ENCODE results near the gene ADCY5.
"Not testable (repeated sequence)": the region's sequence is repeated elsewhere in the genome, so short reads cannot be mapped to it uniquely, and the experiment has no call there.

ADCY5 gene

GRCh38 chr3:123281929-123282328, 167.0 kb downstream of the ADCY5 start:
- DNase-seq, result no peak

DNA sequence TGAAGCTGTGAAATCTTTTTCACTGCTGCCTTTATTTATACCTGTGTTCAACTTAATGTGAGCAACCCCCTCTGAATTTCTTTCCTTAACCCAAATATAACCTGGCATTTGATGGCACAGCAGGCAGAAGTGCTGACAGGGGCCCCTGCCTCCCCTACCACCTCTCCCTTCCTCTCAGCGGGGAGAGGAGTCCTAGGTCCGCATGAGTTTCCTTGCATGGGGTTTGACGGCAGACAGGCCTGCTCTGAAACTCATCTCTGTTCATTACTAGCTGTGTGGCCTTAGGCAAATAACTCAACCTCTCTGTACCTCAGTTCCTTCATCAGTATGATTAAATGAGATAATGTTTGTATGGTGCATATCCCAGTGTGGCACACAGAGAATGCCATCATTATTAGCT, 167.5 kb downstream of the ADCY5 start:
- DNase-seq, result no peak

- DNase-seq, result no peak
These were observed 169.8 kb downstream of the ADCY5 start for GRCh38 chr3:123279121-123279520.

DNA sequence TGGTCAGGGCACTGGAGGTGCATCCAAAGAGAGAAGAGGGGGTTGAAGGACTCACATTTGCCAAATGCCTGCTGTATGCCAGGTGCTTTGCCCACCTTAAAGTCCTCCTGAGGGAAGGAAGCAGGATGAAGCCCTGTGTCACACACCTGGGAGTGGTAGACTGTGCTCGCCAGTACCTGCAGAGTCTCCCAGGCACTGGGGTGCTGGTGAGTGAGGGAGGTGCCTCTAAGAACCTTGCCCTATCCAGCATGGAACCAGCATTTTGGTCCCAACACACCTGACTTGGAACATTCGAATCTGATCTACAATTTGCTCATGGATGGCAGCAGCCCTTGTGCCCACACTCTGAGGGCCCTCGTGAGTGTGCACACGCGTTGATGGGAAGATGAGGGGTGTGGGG, 170.4 kb downstream of the ADCY5 start:
- DNase-seq, result no peak

GRCh38 chr3:123277106-123277505, 171.8 kb downstream of the ADCY5 start:
- DNase-seq, result no peak

GRCh38 chr3:123276346-123277006, 172.4 kb downstream of the ADCY5 start:
- DNase-seq, result no peak

DNA sequence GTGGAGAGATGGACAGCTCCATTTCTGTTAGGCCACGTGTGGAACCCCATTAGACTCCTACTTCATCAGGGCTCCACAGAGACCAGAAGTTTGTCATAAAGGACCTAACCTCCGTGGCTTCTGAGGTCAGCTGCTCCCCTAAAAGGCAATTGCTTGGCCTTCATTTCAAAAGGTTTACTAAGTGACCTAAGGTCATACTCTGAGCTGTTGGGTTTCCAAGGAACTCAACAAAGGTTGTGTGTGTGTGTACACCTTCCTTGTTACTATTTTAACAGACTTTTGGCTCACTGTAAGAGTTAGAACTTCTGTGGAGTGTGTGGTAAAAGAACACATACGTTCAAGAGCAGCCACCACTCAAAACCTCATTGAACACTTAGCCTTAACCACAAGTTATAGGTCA, 173.2 kb downstream of the ADCY5 start:
- no peak for DNase-seq

GRCh38 chr3:123272547-123272946, 176.3 kb downstream of the ADCY5 start:
- no peak for DNase-seq

GRCh38 chr3:123271466-123272159, 177.3 kb downstream of the ADCY5 start:
- DNase-seq, result no peak

GRCh38 chr3:123270818-123271217, 178.1 kb downstream of the ADCY5 start:
- DNase-seq, result no peak

- DNase-seq, result no peak
These were observed 181.1 kb downstream of the ADCY5 start for GRCh38 chr3:123267821-123268220.

GRCh38 chr3:123263941-123264340, 184.9 kb downstream of the ADCY5 start:
- DNase-seq, result no peak

DNA sequence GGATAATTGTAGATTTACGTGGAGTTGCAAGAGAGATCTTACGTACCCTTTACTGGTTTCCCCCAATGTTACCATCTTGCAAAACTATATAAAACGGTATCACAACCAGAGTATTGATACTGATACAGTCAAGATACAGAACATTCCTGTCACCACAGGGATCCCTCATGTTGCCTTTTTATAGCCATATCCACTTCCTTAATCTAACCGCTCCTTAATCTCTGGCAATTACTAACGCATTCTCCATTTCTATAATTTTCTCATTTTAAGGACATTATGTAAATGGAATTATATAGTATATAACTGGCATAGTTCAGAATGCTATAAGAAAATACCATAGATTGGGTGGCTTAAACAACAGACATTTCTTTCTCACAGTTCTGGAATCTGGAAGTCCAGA, 186.0 kb downstream of the ADCY5 start:
- DNase-seq, result no peak

DNA sequence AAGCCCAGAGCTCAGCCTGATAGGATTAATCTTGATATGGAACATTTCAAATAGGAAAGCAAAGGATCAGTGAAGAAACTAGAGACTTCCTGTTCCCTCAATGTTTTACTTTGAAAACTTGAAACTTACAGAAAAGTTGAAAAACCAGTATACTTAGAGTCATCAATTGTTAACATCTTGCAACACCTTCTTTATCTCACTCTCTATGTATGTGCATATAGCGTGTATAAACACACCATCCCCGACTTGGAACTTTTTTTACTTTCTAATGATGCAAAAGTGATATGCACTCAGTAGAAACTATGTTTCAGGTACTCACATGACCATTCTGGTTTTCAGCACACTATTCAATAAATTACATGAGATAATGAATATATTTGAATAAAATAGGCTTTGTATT, 186.7 kb downstream of the ADCY5 start:
- no peak for DNase-seq

DNA sequence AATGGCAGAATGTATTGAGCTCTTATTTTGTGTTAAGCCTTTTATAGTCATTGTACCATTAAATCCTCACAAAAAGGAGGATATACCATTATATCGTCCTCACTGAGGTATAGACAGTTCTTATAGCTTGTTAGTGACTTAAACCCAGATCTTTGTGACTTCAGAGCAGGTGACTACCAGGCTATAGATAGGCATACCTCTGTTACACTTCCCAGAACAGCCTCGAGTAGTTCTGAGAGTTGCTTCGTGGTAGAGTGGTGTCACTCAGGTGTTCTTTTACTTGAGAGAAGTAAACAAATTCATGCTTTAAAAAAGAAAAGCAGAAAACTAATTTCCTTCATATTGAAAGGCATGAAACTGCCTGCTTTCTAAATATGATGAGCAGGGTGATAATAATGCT, 187.2 kb downstream of the ADCY5 start:
- DNase-seq, result no peak

GRCh38 chr3:123258811-123259420, 190.0 kb downstream of the ADCY5 start:
- no peak for DNase-seq

GRCh38 chr3:123258359-123258758, 190.5 kb downstream of the ADCY5 start:
- DNase-seq, result no peak

- DNase-seq, result no peak
These were observed 192.6 kb downstream of the ADCY5 start for GRCh38 chr3:123256256-123256655.

DNA sequence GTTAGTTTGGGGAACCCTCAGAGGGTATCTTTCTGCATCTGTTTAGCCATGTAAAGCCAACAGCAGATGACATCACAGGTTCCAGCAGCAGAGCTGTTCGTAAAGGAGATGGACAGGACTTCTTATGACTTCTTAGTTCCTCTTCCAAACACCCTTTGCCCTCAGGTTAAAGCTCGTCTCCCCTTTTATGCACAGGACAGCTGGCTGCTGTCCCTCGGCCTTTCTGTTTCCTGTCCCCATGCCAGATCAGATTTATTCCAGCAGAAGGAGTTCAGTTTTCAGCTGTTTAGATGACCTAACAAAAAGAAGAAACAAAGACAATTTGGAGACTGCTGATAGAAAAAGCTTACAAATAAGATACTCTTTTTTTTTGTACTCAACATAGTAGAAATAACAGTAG, 202.0 kb downstream of the ADCY5 start:
- no peak for DNase-seq

DNA sequence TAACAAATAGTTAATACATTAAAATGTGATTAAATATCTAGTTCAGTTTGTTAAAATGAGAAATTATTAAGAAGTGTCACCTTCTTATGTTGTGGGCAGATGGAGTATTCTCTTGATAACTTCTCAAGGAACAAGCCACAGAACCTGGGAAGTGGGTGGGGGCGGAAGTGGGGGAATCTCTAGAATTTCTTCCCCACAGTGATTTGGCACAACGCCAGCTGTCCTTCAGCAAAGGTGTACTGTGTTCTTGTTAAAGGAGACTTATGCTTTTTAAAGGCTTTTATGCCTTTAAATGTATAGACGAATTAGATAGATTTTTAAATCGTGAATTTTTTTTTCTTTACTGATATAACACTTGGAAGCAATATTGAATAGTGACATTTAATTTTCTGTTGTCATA, 204.8 kb downstream of the ADCY5 start:
- no peak for DNase-seq

DNA sequence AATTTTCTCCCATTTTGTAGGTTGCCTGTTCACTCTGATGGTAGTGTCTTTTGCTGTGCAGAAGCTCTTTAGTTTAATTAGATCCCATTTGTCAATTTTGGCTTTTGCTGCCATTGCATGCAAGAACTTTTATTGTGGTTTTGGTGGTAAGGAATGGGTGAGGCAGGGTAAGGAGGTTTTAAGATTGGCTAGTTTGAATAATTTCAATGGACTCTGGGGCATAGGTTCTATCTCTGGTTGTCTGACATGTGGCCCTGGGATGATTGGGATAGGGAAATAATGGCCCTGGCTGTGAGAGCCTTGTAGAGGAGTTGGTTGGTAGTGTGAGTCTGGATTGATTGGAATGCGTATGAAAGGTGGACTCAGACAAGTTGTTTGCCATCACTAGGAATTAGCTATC, 209.1 kb downstream of the ADCY5 start:
- DNase-seq, result no peak

DNA sequence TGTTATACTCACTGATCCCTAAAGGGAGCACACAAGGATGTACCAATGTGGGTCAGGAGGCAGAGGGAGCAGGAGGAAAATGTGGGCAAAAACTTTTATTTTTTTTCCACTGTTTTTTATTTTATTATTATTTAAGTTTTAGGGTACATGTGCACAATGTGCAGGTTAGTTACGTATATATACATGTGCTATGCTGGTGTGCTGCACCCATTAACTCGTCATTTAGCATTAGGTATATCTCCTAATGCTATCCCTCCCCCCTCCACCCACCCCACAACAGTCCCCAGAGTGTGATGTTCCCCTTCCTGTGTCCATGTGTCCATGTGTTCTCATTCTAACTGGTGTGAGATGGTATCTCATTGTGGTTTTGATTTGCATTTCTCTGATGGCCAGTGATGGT, 209.7 kb downstream of the ADCY5 start:
- DNase-seq, result not testable (repeated sequence)

GRCh38 chr3:123236902-123237301, 212.0 kb downstream of the ADCY5 start:
- DNase-seq, result no peak
